HepG2 (cell line): ENCODE results near the gene NUDT7.

Experiments
- HNRNPH1 ChIP-seq: fragments of 200-400 bp; formaldehyde crosslinking; optimal IDR thresholded peaks from 2 replicates; pipeline ENCODE3; 2017; ENCODE audit warnings: mild to moderate bottlenecking, low read depth, low read length
- MXD1 ChIP-seq: sonication (generic); formaldehyde crosslinking; IDR thresholded peaks from 2 replicates; pipeline ENCODE4 v1.4.0; 2020; ENCODE audit warnings: mild to moderate bottlenecking, missing genetic modification reagents
- PHF20 ChIP-seq: sonication (generic); formaldehyde crosslinking; IDR thresholded peaks from 2 replicates; pipeline ENCODE4 v1.5.0; 2020; ENCODE audit warnings: mild to moderate bottlenecking, missing genetic modification reagents
- POLR2AphosphoS5 ChIP-seq: IDR thresholded peaks from 2 replicates; pipeline ENCODE4 v1.6.1; 2012; ENCODE audit warnings: low read depth, low read length
- SNRNP70 ChIP-seq: fragments of 200-400 bp; formaldehyde crosslinking; IDR thresholded peaks from 2 replicates; pipeline ENCODE4 v1.6.1; 2017; ENCODE audit warnings: mild to moderate bottlenecking, low read depth, low read length, moderate library complexity
- TF ChIP-seq, protein P1 (sequence below): sonication (generic); formaldehyde crosslinking; IDR thresholded peaks from 2 replicates; pipeline ENCODE4 v1.5.0; 2020; ENCODE audit warnings: mild to moderate bottlenecking, missing genetic modification reagents, moderate library complexity
- TF ChIP-seq, protein P2 (sequence below): sonication (generic); formaldehyde crosslinking; IDR thresholded peaks from 2 replicates; pipeline ENCODE4 v1.9.0; 2021; ENCODE audit warnings: missing genetic modification reagents, borderline replicate concordance

GRCh38 chr16:77744141-77744540 lies 21.8 kb downstream of the NUDT7 start:
- TF ChIP-seq PHF20 (CRISPR knock-in tag) (no peak), MXD1 (CRISPR knock-in tag) (no peak), HNRNPH1 (no peak), POLR2AphosphoS5 (no peak), SNRNP70 (no peak)
- TF ChIP-seq, protein P1, sequence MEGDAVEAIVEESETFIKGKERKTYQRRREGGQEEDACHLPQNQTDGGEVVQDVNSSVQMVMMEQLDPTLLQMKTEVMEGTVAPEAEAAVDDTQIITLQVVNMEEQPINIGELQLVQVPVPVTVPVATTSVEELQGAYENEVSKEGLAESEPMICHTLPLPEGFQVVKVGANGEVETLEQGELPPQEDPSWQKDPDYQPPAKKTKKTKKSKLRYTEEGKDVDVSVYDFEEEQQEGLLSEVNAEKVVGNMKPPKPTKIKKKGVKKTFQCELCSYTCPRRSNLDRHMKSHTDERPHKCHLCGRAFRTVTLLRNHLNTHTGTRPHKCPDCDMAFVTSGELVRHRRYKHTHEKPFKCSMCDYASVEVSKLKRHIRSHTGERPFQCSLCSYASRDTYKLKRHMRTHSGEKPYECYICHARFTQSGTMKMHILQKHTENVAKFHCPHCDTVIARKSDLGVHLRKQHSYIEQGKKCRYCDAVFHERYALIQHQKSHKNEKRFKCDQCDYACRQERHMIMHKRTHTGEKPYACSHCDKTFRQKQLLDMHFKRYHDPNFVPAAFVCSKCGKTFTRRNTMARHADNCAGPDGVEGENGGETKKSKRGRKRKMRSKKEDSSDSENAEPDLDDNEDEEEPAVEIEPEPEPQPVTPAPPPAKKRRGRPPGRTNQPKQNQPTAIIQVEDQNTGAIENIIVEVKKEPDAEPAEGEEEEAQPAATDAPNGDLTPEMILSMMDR = no peak
- TF ChIP-seq, protein P2, sequence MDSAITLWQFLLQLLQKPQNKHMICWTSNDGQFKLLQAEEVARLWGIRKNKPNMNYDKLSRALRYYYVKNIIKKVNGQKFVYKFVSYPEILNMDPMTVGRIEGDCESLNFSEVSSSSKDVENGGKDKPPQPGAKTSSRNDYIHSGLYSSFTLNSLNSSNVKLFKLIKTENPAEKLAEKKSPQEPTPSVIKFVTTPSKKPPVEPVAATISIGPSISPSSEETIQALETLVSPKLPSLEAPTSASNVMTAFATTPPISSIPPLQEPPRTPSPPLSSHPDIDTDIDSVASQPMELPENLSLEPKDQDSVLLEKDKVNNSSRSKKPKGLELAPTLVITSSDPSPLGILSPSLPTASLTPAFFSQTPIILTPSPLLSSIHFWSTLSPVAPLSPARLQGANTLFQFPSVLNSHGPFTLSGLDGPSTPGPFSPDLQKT (CRISPR knock-in tag) = no peak
